GM12891 (cell line): Measurements from ENCODE around the gene ANKH.
"Not testable (repeated sequence)": the region's sequence is repeated elsewhere in the genome, so short reads cannot be mapped to it uniquely, and the experiment has no call there.

Source experiments
- DNase-seq: peaks from one replicate; pipeline ENCODE4 v3.0.0; 2011; ENCODE audit warnings: low spot score; ENCODE audit not compliant: insufficient read length
- FAIRE-seq: peaks from 2 replicates; lab custom pipeline; 2011; peaks lifted over from hg19 to GRCh38; lab: Jason Lieb, UNC
- PAX5 ChIP-seq: IDR thresholded peaks from 2 replicates; pipeline ENCODE4 v1.6.1; 2011; ENCODE audit warnings: low read length, moderate library complexity, mild to moderate bottlenecking; ENCODE audit not compliant: insufficient read depth, severe bottlenecking
- POLR2A ChIP-seq: IDR thresholded peaks from 2 replicates; pipeline ENCODE4 v1.6.1; 2011; ENCODE audit warnings: low read depth, low read length, control low read depth
- POLR2AphosphoS5 ChIP-seq: IDR thresholded peaks from 2 replicates; pipeline ENCODE4 v1.6.1; 2011; ENCODE audit warnings: low read depth, low read length, control low read depth
- POU2F2 ChIP-seq: IDR thresholded peaks from 2 replicates; pipeline ENCODE4 v1.6.1; 2011; ENCODE audit warnings: low read depth, mild to moderate bottlenecking, control low read depth, low read length, moderate library complexity
- SPI1 ChIP-seq: IDR thresholded peaks from 2 replicates; pipeline ENCODE4 v1.6.1; 2011; ENCODE audit warnings: low read depth, low read length, control low read depth
- TAF1 ChIP-seq: IDR thresholded peaks from 2 replicates; pipeline ENCODE4 v1.6.1; 2011; ENCODE audit warnings: low read depth, low read length, control low read depth

Gene ANKH

GRCh38 chr5:14890846-14891245 lies 19.3 kb upstream of the ANKH start:
- no peak for TF ChIP-seq POLR2A
- TF ChIP-seq POU2F2: no peak
- FAIRE-seq: no peak
- no peak for DNase-seq

- FAIRE-seq: no peak
- TF ChIP-seq PAX5 (no peak), SPI1 (no peak), POLR2A (no peak), TAF1 (no peak), POLR2AphosphoS5 (no peak), POU2F2 (no peak)
- no peak for DNase-seq
Observed at GRCh38 chr5:14884062-14884612, 12.6 kb upstream of the ANKH start.

GRCh38 chr5:14882658-14883580 lies 11.3 kb upstream of the ANKH start:
- no peak for DNase-seq
- no peak for FAIRE-seq
- TF ChIP-seq POLR2A (no peak), SPI1 (no peak), POLR2AphosphoS5 (no peak), TAF1 (no peak), PAX5 (no peak), POU2F2 (no peak)

GRCh38 chr5:14881826-14882225 lies 10.2 kb upstream of the ANKH start:
- no peak for TF ChIP-seq SPI1
- no peak for TF ChIP-seq POU2F2
- no peak for TF ChIP-seq POLR2AphosphoS5
- TF ChIP-seq POLR2A: no peak
- TF ChIP-seq TAF1: no peak
- TF ChIP-seq PAX5: no peak
- FAIRE-seq (no peak), DNase-seq (no peak)

GRCh38 chr5:14880688-14881087 lies 9.1 kb upstream of the ANKH start:
- no peak for TF ChIP-seq PAX5
- FAIRE-seq (no peak), DNase-seq (no peak)

- TF ChIP-seq SPI1: no peak
- TF ChIP-seq POU2F2: no peak
- no peak for TF ChIP-seq PAX5
- no peak for TF ChIP-seq POLR2A
- no peak for TF ChIP-seq POLR2AphosphoS5
- no peak for TF ChIP-seq TAF1
- FAIRE-seq (no peak), DNase-seq (no peak)
Observed at GRCh38 chr5:14879937-14880589, 8.5 kb upstream of the ANKH start.

GRCh38 chr5:14879393-14879792 lies 7.8 kb upstream of the ANKH start:
- FAIRE-seq (no peak), DNase-seq (no peak)
- TF ChIP-seq POU2F2 (no peak), POLR2A (no peak), SPI1 (no peak), POLR2AphosphoS5 (no peak), PAX5 (no peak), TAF1 (no peak)

GRCh38 chr5:14878192-14878591 lies 6.6 kb upstream of the ANKH start:
- FAIRE-seq, DNase-seq: not testable (repeated sequence)

GRCh38 chr5:14876095-14876494 lies 4.5 kb upstream of the ANKH start:
- no peak for TF ChIP-seq PAX5
- TF ChIP-seq SPI1: no peak
- TF ChIP-seq TAF1: no peak
- TF ChIP-seq POLR2AphosphoS5: no peak
- no peak for TF ChIP-seq POLR2A
- TF ChIP-seq POU2F2: no peak
- FAIRE-seq (no peak), DNase-seq (no peak)

GRCh38 chr5:14873790-14874189 lies 2.2 kb upstream of the ANKH start:
- no peak for FAIRE-seq
- TF ChIP-seq SPI1 (no peak), POU2F2 (no peak), POLR2A (no peak), POLR2AphosphoS5 (no peak)
- DNase-seq: no peak

- DNase-seq (no peak), FAIRE-seq (no peak)
- TF ChIP-seq POLR2AphosphoS5: no peak
- TF ChIP-seq SPI1: no peak
- TF ChIP-seq PAX5: no peak
- TF ChIP-seq POU2F2: no peak
- no peak for TF ChIP-seq POLR2A
- TF ChIP-seq TAF1: no peak
Observed at GRCh38 chr5:14873093-14873492, 1.5 kb upstream of the ANKH start.
